ENCODE results near the gene IGFBP1. TPM values are rescaled to one million over a fixed set of nuclear protein-coding genes. Genes with fewer than 3 reads are reported as not detected.
A peak's percentile ranks its signal among the peaks of the same experiment; 100 is the strongest.

Gene IGFBP1
- total and polyA plus RNA-seq, 2 of the 13 experiments (the other 11 are each of a cell fraction or from before 2014, with no cell fraction given) = 5.4 to 885 TPM

DNA sequence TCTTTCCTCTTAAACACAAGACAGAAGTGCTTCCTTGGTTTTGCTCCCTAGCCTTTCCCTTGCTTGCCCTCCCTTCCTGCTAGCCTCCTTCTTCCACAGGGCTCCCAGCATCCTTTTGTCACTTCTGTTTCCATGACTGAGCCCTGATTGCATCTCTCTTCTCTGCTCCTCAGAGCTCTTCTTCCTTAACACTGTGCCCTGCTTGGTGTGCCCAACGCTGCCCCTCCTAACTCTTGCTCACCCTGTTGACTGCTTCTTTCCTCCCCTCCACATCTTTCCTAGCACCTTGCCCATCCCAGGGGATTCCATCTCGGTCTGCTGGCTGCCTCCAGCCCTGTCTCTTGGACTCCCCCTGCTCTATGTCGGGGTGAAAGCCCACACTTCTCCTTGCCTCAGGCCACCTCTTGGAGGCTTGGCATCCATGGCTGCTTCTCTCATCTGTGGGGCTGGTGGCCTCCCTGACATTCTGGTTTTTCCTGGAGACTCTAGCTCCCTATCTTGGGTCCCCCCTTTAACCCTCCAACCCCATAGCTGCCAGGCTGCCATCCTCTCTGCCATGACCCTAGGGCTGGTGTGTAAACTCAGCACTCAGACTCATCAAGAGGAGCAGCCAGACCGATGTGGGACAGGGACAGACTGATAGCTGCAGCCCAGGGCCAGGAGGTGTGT, 5.8 kb downstream of the IGFBP1 start (continued):
- TF ChIP-seq ZNF33A (CRISPR knock-in tag; IDR thresholded peaks at IDR 0.05; ENCODE audit: borderline replicate concordance) = no peak; the same call in 1 of the 2 replicates
- TF ChIP-seq FOXK2 (IDR thresholded peaks at IDR 0.05) = no peak
- no peak for TF ChIP-seq SMARCE1 (IDR thresholded peaks at IDR 0.05; ENCODE audit: borderline replicate concordance)
- no peak for TF ChIP-seq ZFP36L2 (CRISPR knock-in tag; IDR thresholded peaks at IDR 0.05)
- TF ChIP-seq, protein P1, sequence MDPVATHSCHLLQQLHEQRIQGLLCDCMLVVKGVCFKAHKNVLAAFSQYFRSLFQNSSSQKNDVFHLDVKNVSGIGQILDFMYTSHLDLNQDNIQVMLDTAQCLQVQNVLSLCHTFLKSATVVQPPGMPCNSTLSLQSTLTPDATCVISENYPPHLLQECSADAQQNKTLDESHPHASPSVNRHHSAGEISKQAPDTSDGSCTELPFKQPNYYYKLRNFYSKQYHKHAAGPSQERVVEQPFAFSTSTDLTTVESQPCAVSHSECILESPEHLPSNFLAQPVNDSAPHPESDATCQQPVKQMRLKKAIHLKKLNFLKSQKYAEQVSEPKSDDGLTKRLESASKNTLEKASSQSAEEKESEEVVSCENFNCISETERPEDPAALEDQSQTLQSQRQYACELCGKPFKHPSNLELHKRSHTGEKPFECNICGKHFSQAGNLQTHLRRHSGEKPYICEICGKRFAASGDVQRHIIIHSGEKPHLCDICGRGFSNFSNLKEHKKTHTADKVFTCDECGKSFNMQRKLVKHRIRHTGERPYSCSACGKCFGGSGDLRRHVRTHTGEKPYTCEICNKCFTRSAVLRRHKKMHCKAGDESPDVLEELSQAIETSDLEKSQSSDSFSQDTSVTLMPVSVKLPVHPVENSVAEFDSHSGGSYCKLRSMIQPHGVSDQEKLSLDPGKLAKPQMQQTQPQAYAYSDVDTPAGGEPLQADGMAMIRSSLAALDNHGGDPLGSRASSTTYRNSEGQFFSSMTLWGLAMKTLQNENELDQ (CRISPR knock-in tag; IDR thresholded peaks at IDR 0.05; ENCODE audit: borderline replicate concordance) = no peak
- TF ChIP-seq, protein P2, sequence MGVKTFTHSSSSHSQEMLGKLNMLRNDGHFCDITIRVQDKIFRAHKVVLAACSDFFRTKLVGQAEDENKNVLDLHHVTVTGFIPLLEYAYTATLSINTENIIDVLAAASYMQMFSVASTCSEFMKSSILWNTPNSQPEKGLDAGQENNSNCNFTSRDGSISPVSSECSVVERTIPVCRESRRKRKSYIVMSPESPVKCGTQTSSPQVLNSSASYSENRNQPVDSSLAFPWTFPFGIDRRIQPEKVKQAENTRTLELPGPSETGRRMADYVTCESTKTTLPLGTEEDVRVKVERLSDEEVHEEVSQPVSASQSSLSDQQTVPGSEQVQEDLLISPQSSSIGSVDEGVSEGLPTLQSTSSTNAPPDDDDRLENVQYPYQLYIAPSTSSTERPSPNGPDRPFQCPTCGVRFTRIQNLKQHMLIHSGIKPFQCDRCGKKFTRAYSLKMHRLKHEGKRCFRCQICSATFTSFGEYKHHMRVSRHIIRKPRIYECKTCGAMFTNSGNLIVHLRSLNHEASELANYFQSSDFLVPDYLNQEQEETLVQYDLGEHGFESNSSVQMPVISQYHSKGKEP (CRISPR knock-in tag; IDR thresholded peaks at IDR 0.05) = 0 out of 2 replicates have a peak, but pooled peaks have one; percentile 44
- TF ChIP-seq POLR2AphosphoS5 (IDR thresholded peaks at IDR 0.05; ENCODE audit: low read depth, low read length) = peak; percentile 90
- peak; percentile 75 for TF ChIP-seq THAP11 (CRISPR knock-in tag; IDR thresholded peaks at IDR 0.05)
- peak; percentile 72; the same call in 1 of the 2 replicates for TF ChIP-seq ZNF619 (CRISPR knock-in tag; IDR thresholded peaks at IDR 0.05)
- TF ChIP-seq ZNF557 (CRISPR knock-in tag; IDR thresholded peaks at IDR 0.05) = no peak
- peak; percentile 44; the same call in 1 of the 2 replicates for TF ChIP-seq REXO4 (CRISPR knock-in tag; IDR thresholded peaks at IDR 0.05; ENCODE audit: borderline replicate concordance)
- no peak for TF ChIP-seq ZBTB42 (CRISPR knock-in tag; IDR thresholded peaks at IDR 0.05)
- no peak for TF ChIP-seq KMT2B (CRISPR knock-in tag; IDR thresholded peaks at IDR 0.05)
- TF ChIP-seq MBD4 (IDR thresholded peaks at IDR 0.05; ENCODE audit: borderline replicate concordance, low read length) = no peak
- peak; percentile 40; the same call in 1 of the 2 replicates for TF ChIP-seq ZNF788 (CRISPR knock-in tag; IDR thresholded peaks at IDR 0.05; ENCODE audit: borderline replicate concordance)
- TF ChIP-seq NCOA1 (CRISPR knock-in tag; IDR thresholded peaks at IDR 0.05) = 0 out of 2 replicates have a peak, but pooled peaks have one; percentile 25
- TF ChIP-seq SIN3A (IDR thresholded peaks at IDR 0.05; ENCODE audit: borderline replicate concordance, low read depth, low read length) = peak; percentile 96
- TF ChIP-seq GTF3A (CRISPR knock-in tag; conservative IDR thresholded peaks at IDR 0.05) = no peak
- TF ChIP-seq, protein P3, sequence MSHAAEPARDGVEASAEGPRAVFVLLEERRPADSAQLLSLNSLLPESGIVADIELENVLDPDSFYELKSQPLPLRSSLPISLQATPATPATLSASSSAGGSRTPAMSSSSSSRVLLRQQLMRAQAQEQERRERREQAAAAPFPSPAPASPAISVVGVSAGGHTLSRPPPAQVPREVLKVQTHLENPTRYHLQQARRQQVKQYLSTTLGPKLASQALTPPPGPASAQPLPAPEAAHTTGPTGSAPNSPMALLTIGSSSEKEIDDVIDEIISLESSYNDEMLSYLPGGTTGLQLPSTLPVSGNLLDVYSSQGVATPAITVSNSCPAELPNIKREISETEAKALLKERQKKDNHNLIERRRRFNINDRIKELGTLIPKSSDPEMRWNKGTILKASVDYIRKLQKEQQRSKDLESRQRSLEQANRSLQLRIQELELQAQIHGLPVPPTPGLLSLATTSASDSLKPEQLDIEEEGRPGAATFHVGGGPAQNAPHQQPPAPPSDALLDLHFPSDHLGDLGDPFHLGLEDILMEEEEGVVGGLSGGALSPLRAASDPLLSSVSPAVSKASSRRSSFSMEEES (CRISPR knock-in tag; IDR thresholded peaks at IDR 0.05) = peak; percentile 40; the same call in 1 of the 2 replicates
- TF ChIP-seq, protein P4, sequence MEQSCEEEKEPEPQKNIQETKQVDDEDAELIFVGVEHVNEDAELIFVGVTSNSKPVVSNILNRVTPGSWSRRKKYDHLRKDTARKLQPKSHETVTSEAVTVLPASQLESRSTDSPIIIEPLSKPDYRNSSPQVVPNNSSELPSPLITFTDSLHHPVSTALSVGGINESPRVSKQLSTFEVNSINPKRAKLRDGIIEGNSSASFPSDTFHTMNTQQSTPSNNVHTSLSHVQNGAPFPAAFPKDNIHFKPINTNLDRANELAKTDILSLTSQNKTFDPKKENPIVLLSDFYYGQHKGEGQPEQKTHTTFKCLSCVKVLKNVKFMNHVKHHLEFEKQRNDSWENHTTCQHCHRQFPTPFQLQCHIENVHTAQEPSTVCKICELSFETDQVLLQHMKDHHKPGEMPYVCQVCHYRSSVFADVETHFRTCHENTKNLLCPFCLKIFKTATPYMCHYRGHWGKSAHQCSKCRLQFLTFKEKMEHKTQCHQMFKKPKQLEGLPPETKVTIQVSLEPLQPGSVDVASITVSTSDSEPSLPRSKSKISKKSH (CRISPR knock-in tag; IDR thresholded peaks at IDR 0.05; ENCODE audit: borderline replicate concordance) = no peak; the same call in 1 of the 2 replicates
- TF ChIP-seq, protein P5, sequence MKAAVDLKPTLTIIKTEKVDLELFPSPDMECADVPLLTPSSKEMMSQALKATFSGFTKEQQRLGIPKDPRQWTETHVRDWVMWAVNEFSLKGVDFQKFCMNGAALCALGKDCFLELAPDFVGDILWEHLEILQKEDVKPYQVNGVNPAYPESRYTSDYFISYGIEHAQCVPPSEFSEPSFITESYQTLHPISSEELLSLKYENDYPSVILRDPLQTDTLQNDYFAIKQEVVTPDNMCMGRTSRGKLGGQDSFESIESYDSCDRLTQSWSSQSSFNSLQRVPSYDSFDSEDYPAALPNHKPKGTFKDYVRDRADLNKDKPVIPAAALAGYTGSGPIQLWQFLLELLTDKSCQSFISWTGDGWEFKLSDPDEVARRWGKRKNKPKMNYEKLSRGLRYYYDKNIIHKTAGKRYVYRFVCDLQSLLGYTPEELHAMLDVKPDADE (CRISPR knock-in tag; IDR thresholded peaks at IDR 0.05) = no peak
- no peak for TF ChIP-seq AHR (CRISPR knock-in tag; IDR thresholded peaks at IDR 0.05)
- no peak for TF ChIP-seq WIZ (CRISPR knock-in tag; IDR thresholded peaks at IDR 0.05)

Measured in HepG2 (cell line).